Prostate gland (tissue), 2 donors: ENCODE measurements around the gene MAN2A2. TPM values are rescaled to one million over a fixed set of nuclear protein-coding genes. Genes with fewer than 3 reads are reported as not detected.

Experiments
- DNase-seq: peaks from one replicate; pipeline ENCODE4 v3.0.0-alpha.2; 2019; ENCODE audit warnings: low spot score
- H3K27ac ChIP-seq, 2 donors: fragments of 200-600 bp; sonication (generic); 2 replicates each; pipeline ENCODE4 v1.5.1; 2017 to 2019
- H3K27me3 ChIP-seq: fragments of 200-600 bp; sonication (generic); replicated peaks from 2 replicates; pipeline ENCODE4 v1.5.1; 2019; ENCODE audit not compliant: insufficient read depth
- H3K36me3 ChIP-seq, 2 donors: fragments of 200-600 bp; sonication (generic); 1 replicate in 1 of 2; 2 replicates in 1 of 2; pipeline versions ENCODE4 v1.5.1 to v1.8.1; 2017 to 2019
- H3K4me1 ChIP-seq: fragments of 200-600 bp; sonication (generic); replicated peaks from 2 replicates; pipeline ENCODE4 v1.5.1; 2019
- H3K4me3 ChIP-seq, 2 donors: fragments of 200-600 bp; sonication (generic); 2 replicates each; pipeline ENCODE4 v1.5.1; 2017 to 2019
- H3K9me3 ChIP-seq: fragments of 200-600 bp; sonication (generic); 2 replicates; pipeline ENCODE4 v1.5.1; 2017
- POLR2A ChIP-seq: fragments of 450-650 bp; IDR thresholded peaks from one replicate; pipeline ENCODE4 v1.6.1; 2016; ENCODE audit warnings: antibody characterized with exemption, mild to moderate bottlenecking
- POLR2AphosphoS5 ChIP-seq: sonication (generic); formaldehyde crosslinking; IDR thresholded peaks from one replicate; pipeline ENCODE4 v1.6.1; 2017; ENCODE audit warnings: antibody characterized with exemption
- WGBS: methylation state at CpG from one replicate; pipeline ENCODE4 v1.1.5; 2018; 5-methylcytosine and 5-hydroxymethylcytosine counted together
- intact Hi-C: fragments of 100-400 bp; cut with DNase I; formaldehyde crosslinking; loops from one replicate; pipeline ENCODE4 v1.14.2; 2022
- total RNA-seq, 2 donors: library from RNA; depleted of rRNA; stranded (reverse); fragments of >200 nt; gene quantifications; one replicate each; pipeline ENCODE4 v1.1.0, GENCODE V29; 2016
- TF ChIP-seq, protein P1 (sequence below), 4 experiments: fragments of 200-600 bp in 2 of 4; fragments of 450-650 bp in 2 of 4; sonication (generic) in 2 of 4; IDR thresholded peaks; 1 replicate in 3 of 4; 2 replicates in 1 of 4; pipeline ENCODE4 v1.5.1; 2016 to 2019; ENCODE audit warnings: antibody characterized with exemption in 4 of 4, mild to moderate bottlenecking in 2 of 4, moderate library complexity in 2 of 4

MAN2A2 gene
- total RNA-seq, 2 donors from 2014 or later: 46.6 to 113 TPM

DNA sequence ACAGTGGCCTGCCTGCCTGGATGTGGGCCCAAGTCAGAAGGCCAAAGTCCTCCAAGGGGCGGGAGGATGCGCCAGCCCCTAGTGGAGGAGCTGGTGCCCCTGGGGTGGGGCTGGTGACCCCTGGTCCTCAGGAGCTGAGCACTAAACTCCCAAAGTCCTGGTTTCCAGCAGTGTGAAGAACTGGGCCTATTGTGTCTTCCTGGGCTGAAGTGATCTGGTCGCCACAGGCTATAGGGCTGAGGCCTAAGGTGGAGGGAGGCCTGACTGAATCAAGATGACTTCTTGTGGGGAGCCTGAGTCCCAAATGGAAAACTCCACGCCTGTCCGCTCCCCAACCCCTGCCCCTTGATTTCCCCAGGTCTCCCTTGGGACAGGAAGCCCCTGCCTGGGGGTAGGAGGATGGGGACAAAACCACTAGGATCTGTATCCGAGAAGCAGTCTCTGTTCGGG lies 19.6 kb upstream of the MAN2A2 start:
- Histone ChIP-seq H3K4me1 (peaks cover 6% of the 10 kb centered on the region), H3K9me3 (no peaks in the 10 kb centered on the region), H3K36me3 (peaks cover 10 to 30% of the 10 kb centered on the region in 2 donors), H3K27ac (peak overlapping the region; percentile 78 to 86), H3K27me3 (no peaks in the 10 kb centered on the region), H3K4me3 (peak overlapping the region in 1 of 2 donors; percentile 41)
- intact Hi-C loops: loop anchor here (10.0 kb wide), 1 partner anchor 569 kb away; no protein-coding TSS in a partner anchor
- DNase-seq: no peak
- TF ChIP-seq, protein P1, sequence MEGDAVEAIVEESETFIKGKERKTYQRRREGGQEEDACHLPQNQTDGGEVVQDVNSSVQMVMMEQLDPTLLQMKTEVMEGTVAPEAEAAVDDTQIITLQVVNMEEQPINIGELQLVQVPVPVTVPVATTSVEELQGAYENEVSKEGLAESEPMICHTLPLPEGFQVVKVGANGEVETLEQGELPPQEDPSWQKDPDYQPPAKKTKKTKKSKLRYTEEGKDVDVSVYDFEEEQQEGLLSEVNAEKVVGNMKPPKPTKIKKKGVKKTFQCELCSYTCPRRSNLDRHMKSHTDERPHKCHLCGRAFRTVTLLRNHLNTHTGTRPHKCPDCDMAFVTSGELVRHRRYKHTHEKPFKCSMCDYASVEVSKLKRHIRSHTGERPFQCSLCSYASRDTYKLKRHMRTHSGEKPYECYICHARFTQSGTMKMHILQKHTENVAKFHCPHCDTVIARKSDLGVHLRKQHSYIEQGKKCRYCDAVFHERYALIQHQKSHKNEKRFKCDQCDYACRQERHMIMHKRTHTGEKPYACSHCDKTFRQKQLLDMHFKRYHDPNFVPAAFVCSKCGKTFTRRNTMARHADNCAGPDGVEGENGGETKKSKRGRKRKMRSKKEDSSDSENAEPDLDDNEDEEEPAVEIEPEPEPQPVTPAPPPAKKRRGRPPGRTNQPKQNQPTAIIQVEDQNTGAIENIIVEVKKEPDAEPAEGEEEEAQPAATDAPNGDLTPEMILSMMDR (IDR thresholded peaks at IDR 0.05): no peak
- no peak for TF ChIP-seq POLR2AphosphoS5
- no peak for TF ChIP-seq POLR2A
- WGBS: 65% methylated on average over 7 of the region's 7 CpGs

DNA sequence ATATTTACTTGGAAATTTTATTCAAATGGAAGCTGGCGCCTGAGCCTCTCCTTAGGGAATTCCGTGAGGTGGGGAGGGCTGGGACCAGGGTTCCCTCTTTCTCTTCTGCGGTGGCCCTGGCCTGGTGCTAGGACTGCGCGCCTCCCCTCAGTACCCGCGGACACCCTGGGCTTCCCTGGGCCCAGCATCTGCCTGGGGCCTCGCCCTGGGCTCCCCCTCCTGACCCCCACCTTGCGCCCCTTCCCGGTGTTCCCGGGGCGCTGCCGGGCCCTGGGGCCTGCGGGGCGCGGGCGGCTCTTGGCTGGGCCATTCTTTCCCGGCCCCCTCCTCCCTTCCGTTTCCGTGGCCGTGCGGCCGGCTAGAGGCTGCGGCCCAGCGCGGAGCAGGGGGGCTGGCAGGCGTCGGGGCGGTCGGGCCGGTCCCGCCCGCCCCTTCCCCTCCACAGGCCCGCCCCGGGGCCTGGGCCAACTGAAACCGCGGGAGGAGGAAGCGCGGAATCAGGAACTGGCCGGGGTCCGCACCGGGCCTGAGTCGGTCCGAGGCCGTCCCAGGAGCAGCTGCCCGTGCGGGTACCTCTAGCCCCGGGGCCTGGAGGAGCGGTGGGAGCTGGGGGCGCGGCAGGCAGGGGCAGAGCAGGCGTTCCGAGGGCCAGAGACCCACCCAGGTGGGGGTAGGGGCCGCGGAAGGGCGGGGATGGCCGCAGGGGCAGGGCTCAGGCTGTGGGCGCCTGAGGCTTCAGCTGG lies 19.0 kb upstream of the MAN2A2 start, which contains the start of gene FES:
Gene FES, plus strand, starts transcription at position 529 of the 743 bp plus-strand sequence. CDS start 542 bp downstream, outside the sequence.
- intact Hi-C loops: loop anchor here (2.0 to 10.0 kb wide), 2 partner anchors 233 to 569 kb away; no protein-coding TSS in a partner anchor
- H3K4me1 ChIP-seq: peaks cover 6% of the 10 kb centered on the region
- H3K4me3 ChIP-seq: peak within 1 kb of the TSS; percentile 37 to 41
- DNase-seq: no peak
- H3K27me3 ChIP-seq: no peaks in the 10 kb centered on the region
- TF ChIP-seq, protein P1 (IDR thresholded peaks at IDR 0.05): no peak
- peak; percentile 32 for TF ChIP-seq POLR2A
- H3K36me3 ChIP-seq: peaks cover 10 to 24% of the 10 kb centered on the region in 2 donors
- WGBS: 5% methylated on average over 57 of the region's 58 CpGs
- no peaks in the 10 kb centered on the region for H3K9me3 ChIP-seq
- H3K27ac ChIP-seq: peak within 1 kb of the TSS; percentile 78 to 86

DNA sequence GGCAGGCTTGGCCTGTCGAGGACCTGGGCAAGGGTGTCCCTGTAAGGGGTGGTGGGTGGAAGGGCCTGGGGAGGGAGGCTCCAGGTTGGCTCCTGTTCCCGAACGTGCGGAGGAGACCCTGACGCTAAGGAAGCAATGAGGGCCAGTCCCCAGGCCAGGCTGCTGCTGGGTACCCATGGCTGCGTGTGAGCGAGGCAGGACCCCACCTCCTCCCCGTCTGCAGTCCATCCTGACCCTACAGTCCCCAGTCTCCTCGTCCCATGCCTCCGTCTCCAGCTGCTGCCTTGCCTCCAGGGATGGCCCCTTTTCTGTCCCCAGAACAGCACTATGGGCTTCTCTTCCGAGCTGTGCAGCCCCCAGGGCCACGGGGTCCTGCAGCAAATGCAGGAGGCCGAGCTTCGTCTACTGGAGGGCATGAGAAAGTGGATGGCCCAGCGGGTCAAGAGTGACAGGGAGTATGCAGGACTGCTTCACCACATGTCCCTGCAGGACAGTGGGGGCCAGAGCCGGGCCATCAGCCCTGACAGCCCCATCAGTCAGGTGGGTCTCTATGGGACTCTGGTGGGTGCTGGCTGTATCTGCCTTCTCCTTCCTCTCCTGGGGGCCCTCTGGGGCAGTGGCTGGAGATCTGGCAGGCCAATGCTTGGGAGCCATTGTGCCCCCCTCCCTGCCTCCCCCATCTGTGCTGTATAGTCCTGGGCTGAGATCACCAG lies 18.2 kb upstream of the MAN2A2 start:
- Histone ChIP-seq H3K4me3 (peak overlapping the region; percentile 37 to 41), H3K27me3 (no peaks in the 10 kb centered on the region), H3K27ac (peak overlapping the region; percentile 78 to 86), H3K4me1 (peaks cover 6% of the 10 kb centered on the region), H3K36me3 (peaks cover 10 to 17% of the 10 kb centered on the region in 2 donors), H3K9me3 (no peaks in the 10 kb centered on the region)
- no peak for DNase-seq
- TF ChIP-seq, protein P1 (IDR thresholded peaks at IDR 0.05): no peak
- TF ChIP-seq POLR2A: no peak
- TF ChIP-seq POLR2AphosphoS5: no peak
- intact Hi-C loops: loop anchor here (2.0 to 10.0 kb wide), 2 partner anchors 234 to 570 kb away; no protein-coding TSS in a partner anchor
- 55% methylated on average over 16 of the region's 16 CpGs for WGBS

DNA sequence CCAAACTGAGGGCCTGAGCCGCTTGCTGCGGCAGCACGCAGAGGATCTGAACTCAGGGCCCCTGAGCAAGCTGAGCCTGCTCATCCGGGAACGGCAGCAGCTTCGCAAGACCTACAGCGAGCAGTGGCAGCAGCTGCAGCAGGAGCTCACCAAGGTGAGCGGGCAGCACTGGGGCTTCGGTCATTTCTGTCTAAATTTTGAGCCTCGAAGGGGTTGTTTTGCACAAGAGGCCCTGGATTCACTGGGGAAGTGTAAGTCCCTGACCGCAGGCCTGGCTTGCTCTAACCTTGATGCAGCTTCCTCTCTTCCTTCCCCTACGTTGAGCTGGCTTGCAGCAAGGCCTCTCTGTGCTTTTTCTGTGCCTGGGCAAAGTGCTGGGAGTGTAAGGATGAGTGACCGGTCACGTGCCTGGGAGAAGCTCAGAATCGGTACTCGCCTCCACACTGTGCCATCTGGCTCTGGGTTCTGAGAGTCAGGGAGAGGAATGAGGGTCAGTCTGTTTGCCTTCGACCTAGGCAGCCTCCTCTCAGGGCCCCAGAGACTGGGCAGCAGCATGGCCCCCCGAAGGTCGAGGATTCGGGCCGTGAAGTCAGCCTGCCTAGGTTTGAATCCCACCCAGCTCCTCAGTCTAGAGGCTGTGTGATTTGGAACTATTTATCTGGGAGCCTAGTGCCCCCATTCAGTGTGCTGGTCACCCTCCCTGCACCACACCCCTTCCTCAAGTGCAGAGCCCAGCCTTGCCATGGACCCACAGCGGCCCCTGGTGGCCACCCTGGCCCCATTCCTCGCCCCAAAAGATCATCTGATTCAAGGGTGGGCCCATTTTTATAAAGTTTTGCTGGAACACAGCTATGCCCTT lies 17.4 kb upstream of the MAN2A2 start:
- TF ChIP-seq POLR2A (no peak), POLR2AphosphoS5 (peak; percentile 31)
- TF ChIP-seq, protein P1 (IDR thresholded peaks at IDR 0.05): peak; percentile 93 to 97 (median 96)
- WGBS: 62% methylated on average over 23 of the region's 23 CpGs
- Histone ChIP-seq H3K9me3 (no peaks in the 10 kb centered on the region), H3K4me1 (peaks cover 6% of the 10 kb centered on the region), H3K4me3 (peak overlapping the region in 1 of 2 donors; percentile 41), H3K27me3 (no peaks in the 10 kb centered on the region), H3K36me3 (peaks cover 4 to 13% of the 10 kb centered on the region in 2 donors), H3K27ac (peak overlapping the region; percentile 78 to 86)
- intact Hi-C loops: loop anchor here (2.0 to 10.0 kb wide), 2 partner anchors 235 to 571 kb away; no protein-coding TSS in a partner anchor
- peak; percentile 59 for DNase-seq
